ENCODE measurements around the gene ELMOD1.

ELMOD1 gene

GRCh38 chr11:107587306-107587979 is 3.5 kb upstream of the ELMOD1 start:
- DNase-seq = no peak

GRCh38 chr11:107591378-107592230 is 657 bp downstream of the ELMOD1 start:
- peak; percentile 5 to 16 for DNase-seq

GRCh38 chr11:107592231-107592590 is 1.3 kb downstream of the ELMOD1 start:
- no peak for DNase-seq

GRCh38 chr11:107592813-107593212 is 1.9 kb downstream of the ELMOD1 start:
- no peak for DNase-seq

GRCh38 chr11:107593951-107594350 is 3.0 kb downstream of the ELMOD1 start:
- DNase-seq = no peak

GRCh38 chr11:107594736-107595135 is 3.8 kb downstream of the ELMOD1 start:
- DNase-seq = no peak

- peak in 1 of 2 donors; percentile 3 for DNase-seq
Measured at GRCh38 chr11:107598225-107599139, 7.5 kb downstream of the ELMOD1 start.

- DNase-seq = no peak
Measured at GRCh38 chr11:107605061-107606006, 14.4 kb downstream of the ELMOD1 start.

GRCh38 chr11:107606141-107606540 is 15.2 kb downstream of the ELMOD1 start:
- DNase-seq = no peak

GRCh38 chr11:107608809-107609208 is 17.9 kb downstream of the ELMOD1 start:
- DNase-seq = no peak

- DNase-seq = no peak
Measured at GRCh38 chr11:107609400-107610218, 18.7 kb downstream of the ELMOD1 start.

GRCh38 chr11:107612445-107612844 is 21.5 kb downstream of the ELMOD1 start:
- DNase-seq = no peak

GRCh38 chr11:107619926-107620325 is 29.0 kb downstream of the ELMOD1 start:
- no peak for DNase-seq

- no peak for DNase-seq
Measured at GRCh38 chr11:107621081-107621480, 30.1 kb downstream of the ELMOD1 start.

- no peak for DNase-seq
Measured at GRCh38 chr11:107623183-107623582, 32.2 kb downstream of the ELMOD1 start.

- no peak for DNase-seq
Measured at GRCh38 chr11:107624983-107625684, 34.2 kb downstream of the ELMOD1 start.

- DNase-seq = no peak
Measured at GRCh38 chr11:107625685-107625989, 34.7 kb downstream of the ELMOD1 start.

- no peak for DNase-seq
Measured at GRCh38 chr11:107631043-107631442, 40.1 kb downstream of the ELMOD1 start.

GRCh38 chr11:107631931-107632330 is 41.0 kb downstream of the ELMOD1 start:
- DNase-seq = no peak

- DNase-seq = no peak
Measured at GRCh38 chr11:107646783-107647182, 55.8 kb downstream of the ELMOD1 start.

GRCh38 chr11:107648242-107648641 is 57.3 kb downstream of the ELMOD1 start:
- DNase-seq = no peak
